Fibroblast of lung (primary cell): Measurements from ENCODE around the gene PCSK7. TPM values are rescaled to one million over a fixed set of nuclear protein-coding genes. Genes with fewer than 3 reads are reported as not detected.

Experiments used
- DNase-seq, 2 donors: peaks; one replicate each; pipeline versions ENCODE4 v3.0.0 to v3.0.0-alpha.2; 2010; ENCODE audit warnings: low read depth in 2 of 2
- H2AFZ ChIP-seq: 2 replicates; pipeline ENCODE4 v1.5.1; 2012; ENCODE audit warnings: low read length, control low read depth, inconsistent platforms
- H3K27ac ChIP-seq: 2 replicates; pipeline ENCODE4 v1.5.1; 2011; ENCODE audit warnings: low read length, control low read depth; ENCODE audit not compliant: insufficient read depth
- H3K27me3 ChIP-seq: 2 replicates; pipeline ENCODE4 v1.5.1; 2011; ENCODE audit warnings: mild to moderate bottlenecking, low read length; ENCODE audit not compliant: control insufficient read depth, insufficient read depth
- H3K36me3 ChIP-seq: 2 replicates; pipeline ENCODE4 v1.5.1; 2011; ENCODE audit warnings: low read length; ENCODE audit not compliant: control insufficient read depth, insufficient read depth
- H3K4me1 ChIP-seq: 2 replicates; pipeline ENCODE4 v1.5.1; 2011; ENCODE audit warnings: low read length; ENCODE audit not compliant: control insufficient read depth, insufficient read depth; ENCODE audit errors: extremely low read depth
- H3K4me2 ChIP-seq: 2 replicates; pipeline ENCODE4 v1.5.1; 2011; ENCODE audit warnings: low read length, control low read depth; ENCODE audit not compliant: insufficient read depth; ENCODE audit errors: extremely low read depth
- H3K4me3 ChIP-seq, 4 experiments: fragments of 200-600 bp in 1 of 4; sonication (generic) in 1 of 4; replicated peaks in 1 of 4; 2 replicates each; pipeline ENCODE4 v1.5.1; 2011 to 2016; ENCODE audit warnings: low read length in 4 of 4, low read depth in 3 of 4, mild to moderate bottlenecking in 3 of 4, control low read depth in 2 of 4, inconsistent platforms in 1 of 4, mixed read lengths in 1 of 4; ENCODE audit not compliant: insufficient read depth in 1 of 4; ENCODE audit errors: control extremely low read depth in 1 of 4
- H3K79me2 ChIP-seq: 2 replicates; pipeline ENCODE4 v1.5.1; 2012; ENCODE audit warnings: mild to moderate bottlenecking, low read length, inconsistent platforms; ENCODE audit not compliant: control insufficient read depth, insufficient read depth
- H3K9ac ChIP-seq: 2 replicates; pipeline ENCODE4 v1.5.1; 2011; ENCODE audit warnings: mild to moderate bottlenecking, low read length, control low read depth; ENCODE audit not compliant: insufficient read depth
- H3K9me3 ChIP-seq: 2 replicates; pipeline ENCODE4 v1.5.1; 2012; ENCODE audit warnings: low read depth, low read length; ENCODE audit not compliant: control insufficient read depth, insufficient read depth
- H4K20me1 ChIP-seq: 2 replicates; pipeline ENCODE4 v1.5.1; 2011; ENCODE audit warnings: low read length; ENCODE audit not compliant: control insufficient read depth, insufficient read depth; ENCODE audit errors: extremely low read depth
- CTCF ChIP-seq, 2 donors: IDR thresholded peaks in 1 of 2; conservative IDR thresholded peaks in 1 of 2; 1 replicate in 1 of 2; 2 replicates in 1 of 2; pipeline ENCODE4 v1.5.1; 2011 to 2012; ENCODE audit warnings: low read length in 2 of 2, control low read depth in 1 of 2, inconsistent platforms in 1 of 2, low read depth in 1 of 2, mild to moderate bottlenecking in 1 of 2
- EZH2 ChIP-seq: IDR thresholded peaks from 2 replicates; pipeline ENCODE4 v1.5.1; 2012; ENCODE audit warnings: low read length, control low read depth, mild to moderate bottlenecking; ENCODE audit errors: missing control alignments
- polyA plus RNA-seq, 2 donors: library from polyadenylated mRNA; depleted of rRNA in 1 of 2; stranded (reverse) in 1 of 2; unstranded in 1 of 2; fragments of >200 nt; gene quantifications; 2 replicates each; pipeline ENCODE4 v1.2.1, GENCODE V29; 2011 to 2012; ENCODE audit warnings: missing spikeins in 1 of 2
- total RNA-seq: library from RNA; depleted of rRNA; stranded (reverse); fragments of >200 nt; gene quantifications from 2 replicates; pipeline ENCODE4 v1.2.1, GENCODE V29; 2014

The PCSK7 gene
- total and polyA plus RNA-seq, 2 donors (not counting 1 experiment from before 2014, with no cell fraction given) = 26.8 to 38.3 TPM

GRCh38 chr11:117180020-117180419, 51.9 kb downstream of the PCSK7 start:
- Histone ChIP-seq H4K20me1 (no peaks in the 10 kb centered on the region), H3K4me1 (peaks cover 9% of the 10 kb centered on the region), H3K79me2 (no peaks in the 10 kb centered on the region), H2AFZ (no peak overlapping the region), H3K9me3 (no peaks in the 10 kb centered on the region), H3K4me2 (peak overlapping the region; percentile 79), H3K27me3 (no peaks in the 10 kb centered on the region), H3K36me3 (peaks cover 5% of the 10 kb centered on the region), H3K9ac (no peak overlapping the region), H3K27ac (peak overlapping the region; percentile 85), H3K4me3 (peak overlapping the region; percentile 65 to 83 (median 72))
- DNase-seq = peak in 1 of 2 donors; percentile 24
- TF ChIP-seq CTCF (conservative IDR thresholded peaks at IDR 0.05 in 1 of 2, IDR thresholded peaks at IDR 0.05 in 1 of 2; ENCODE audit: low read depth in 1 of 2, low read length in 2 of 2) (no peak), EZH2 (no peak)

- TF ChIP-seq CTCF (conservative IDR thresholded peaks at IDR 0.05 in 1 of 2, IDR thresholded peaks at IDR 0.05 in 1 of 2; ENCODE audit: low read depth in 1 of 2, low read length in 2 of 2) (peak in 1 of 2 donors; percentile 0), EZH2 (no peak)
- Histone ChIP-seq H3K27ac (peak overlapping the region; percentile 85), H2AFZ (peak overlapping the region; percentile 33), H3K4me1 (peaks cover 9% of the 10 kb centered on the region), H3K4me3 (peak overlapping the region; percentile 65 to 83 (median 72)), H3K36me3 (peaks cover 5% of the 10 kb centered on the region), H3K4me2 (peak overlapping the region; percentile 79), H3K27me3 (no peaks in the 10 kb centered on the region), H3K9ac (peak overlapping the region; percentile 81), H4K20me1 (no peaks in the 10 kb centered on the region), H3K9me3 (no peaks in the 10 kb centered on the region), H3K79me2 (no peaks in the 10 kb centered on the region)
- DNase-seq = peak; percentile 35 to 45
Measured at GRCh38 chr11:117179048-117179999, 52.5 kb downstream of the PCSK7 start.

GRCh38 chr11:117178210-117179034, 53.5 kb downstream of the PCSK7 start, which contains the start of gene SIDT2:
Gene SIDT2 (plus strand): TSS chr11:117178743. CDS start chr11:117179264, 521 bp downstream.
- Histone ChIP-seq H4K20me1 (no peaks in the 10 kb centered on the region), H3K27ac (peak within 1 kb of the TSS; percentile 85), H3K4me2 (peak within 1 kb of the TSS; percentile 91), H3K4me1 (peaks cover 9% of the 10 kb centered on the region), H3K4me3 (peak within 1 kb of the TSS; percentile 65 to 83 (median 72)), H3K79me2 (no peaks in the 10 kb centered on the region), H2AFZ (peak within 1 kb of the TSS; percentile 68), H3K36me3 (peaks cover 5% of the 10 kb centered on the region), H3K9ac (peak within 1 kb of the TSS; percentile 81), H3K27me3 (no peaks in the 10 kb centered on the region), H3K9me3 (no peaks in the 10 kb centered on the region)
- TF ChIP-seq CTCF (conservative IDR thresholded peaks at IDR 0.05 in 1 of 2, IDR thresholded peaks at IDR 0.05 in 1 of 2; ENCODE audit: low read depth in 1 of 2, low read length in 2 of 2) (no peak), EZH2 (no peak)
- peak; percentile 93 to 94 for DNase-seq
